H1 (cell line): Measurements from ENCODE around the gene PTN. TPM values are rescaled to one million over a fixed set of nuclear protein-coding genes. Genes with fewer than 3 reads are reported as not detected.

Source experiments
- CTCF ChIA-PET: fragments of 300-600 bp; sonication (Branson Sonifier 250); formaldehyde crosslinking; loops from one replicate; lab custom pipeline; 2021; ENCODE audit not compliant: partially characterized antibody; lab: Charles Lee
- POLR2A ChIA-PET: fragments of 300-600 bp; sonication (Branson Sonifier 250); formaldehyde crosslinking; loops from one replicate; lab custom pipeline; 2021; ENCODE audit warnings: inconsistent platforms; ENCODE audit not compliant: partially characterized antibody; lab: Charles Lee
- DNase-seq, 2 experiments: peaks; one replicate each; pipeline versions ENCODE4 v3.0.0 to v3.0.0-alpha.2; 2010 to 2022; ENCODE audit warnings: low spot score in 2 of 2, low read depth in 1 of 2, mixed read lengths in 1 of 2
- FAIRE-seq: peaks from 2 replicates; lab custom pipeline; 2011; peaks lifted over from hg19 to GRCh38; lab: Jason Lieb, UNC
- H2AFZ ChIP-seq: 2 replicates; pipeline ENCODE4 v1.8.1; 2012; ENCODE audit warnings: low read length, inconsistent platforms
- H2AK5ac ChIP-seq: 2 replicates; pipeline ENCODE4 v1.6.1; 2013; ENCODE audit warnings: low read depth, low read length
- H2BK120ac ChIP-seq: replicated peaks from 2 replicates; pipeline ENCODE3; 2013; ENCODE audit warnings: low read depth, low read length, inconsistent platforms
- H2BK12ac ChIP-seq: 2 replicates; pipeline ENCODE4 v1.6.1; 2013; ENCODE audit warnings: low read depth, low read length
- H2BK15ac ChIP-seq: 2 replicates; pipeline ENCODE4 v1.6.1; 2013; ENCODE audit warnings: low read length
- H2BK20ac ChIP-seq: 2 replicates; pipeline ENCODE4 v1.6.1; 2013; ENCODE audit warnings: low read length
- H2BK5ac ChIP-seq: 2 replicates; pipeline ENCODE4 v1.6.1; 2013; ENCODE audit warnings: low read depth, low read length
- H3K14ac ChIP-seq: 2 replicates; pipeline ENCODE4 v1.6.1; 2013; ENCODE audit warnings: inconsistent platforms; ENCODE audit not compliant: insufficient read length
- H3K18ac ChIP-seq: 2 replicates; pipeline ENCODE4 v1.6.1; 2013; ENCODE audit warnings: low read length; ENCODE audit errors: extremely low read depth
- H3K23ac ChIP-seq: 2 replicates; pipeline ENCODE4 v1.6.1; 2013; ENCODE audit warnings: inconsistent platforms; ENCODE audit not compliant: insufficient read length
- H3K23me2 ChIP-seq: 2 replicates; pipeline ENCODE4 v1.6.1; 2013; ENCODE audit warnings: low read depth, low read length
- H3K27ac ChIP-seq: 2 replicates; pipeline ENCODE4 v1.6.1; 2011; ENCODE audit warnings: low read depth, low read length, inconsistent platforms
- H3K27me3 ChIP-seq, 4 experiments: replicated peaks in 1 of 4; 1 replicate in 1 of 4; 2 replicates in 3 of 4; pipeline versions ENCODE4 v1.6.1 to v1.8.1; 2011 to 2013; ENCODE audit warnings: low read length in 3 of 4, mild to moderate bottlenecking in 3 of 4, inconsistent platforms in 2 of 4, mixed read lengths in 2 of 4, moderate library complexity in 1 of 4; ENCODE audit not compliant: control insufficient read depth in 3 of 4, insufficient read depth in 3 of 4; ENCODE audit errors: extremely low read depth in 1 of 4
- H3K36me3 ChIP-seq, 4 experiments: 2 replicates each; pipeline versions ENCODE4 v1.6.1 to v1.8.1; 2011 to 2013; ENCODE audit warnings: mild to moderate bottlenecking in 4 of 4, low read length in 3 of 4, moderate library complexity in 2 of 4, control low read depth in 1 of 4, inconsistent platforms in 1 of 4; ENCODE audit not compliant: insufficient read depth in 4 of 4, control insufficient read depth in 2 of 4
- H3K4ac ChIP-seq: replicated peaks from 2 replicates; pipeline ENCODE3; 2013; ENCODE audit warnings: low read length, low read depth, mixed read lengths, inconsistent platforms; ENCODE audit not compliant: insufficient read length
- H3K4me1 ChIP-seq, 4 experiments: replicated peaks in 1 of 4; 1 replicate in 1 of 4; 2 replicates in 3 of 4; pipeline versions ENCODE4 v1.6.1 to v1.8.1; 2011 to 2013; ENCODE audit warnings: low read length in 3 of 4, inconsistent platforms in 2 of 4, mixed read lengths in 1 of 4; ENCODE audit not compliant: insufficient read depth in 4 of 4, control insufficient read depth in 3 of 4
- H3K4me2 ChIP-seq, 2 experiments: 2 replicates each; pipeline versions ENCODE4 v1.6.1 to v1.8.1; 2011 to 2013; ENCODE audit warnings: low read depth in 2 of 2, low read length in 2 of 2, control low read depth in 1 of 2, inconsistent platforms in 1 of 2, mild to moderate bottlenecking in 1 of 2; ENCODE audit not compliant: insufficient read depth in 1 of 2
- H3K4me3 ChIP-seq, 4 experiments: fragments of 200-600, 300-600 bp in 1 of 4; sonication (generic), shearing (Covaris generic), sonication (Bioruptor Twin) in 1 of 4; 2 replicates each; pipeline versions ENCODE4 v1.5.1 to v1.8.1; 2011 to 2016; ENCODE audit warnings: low read length in 4 of 4, low read depth in 3 of 4, control low read depth in 2 of 4, inconsistent platforms in 2 of 4, mild to moderate bottlenecking in 2 of 4, mixed read lengths in 1 of 4, moderate library complexity in 1 of 4; ENCODE audit not compliant: insufficient read depth in 2 of 4; ENCODE audit errors: extremely low read depth in 1 of 4
- H3K56ac ChIP-seq: replicated peaks from 2 replicates; pipeline ENCODE3; 2013; ENCODE audit warnings: low read depth, mild to moderate bottlenecking, mixed read lengths, low read length, inconsistent platforms; ENCODE audit not compliant: insufficient read length
- H3K79me1 ChIP-seq: 2 replicates; pipeline ENCODE4 v1.6.1; 2013; ENCODE audit warnings: low read depth, low read length, control low read depth
- H3K79me2 ChIP-seq, 2 experiments: 2 replicates each; pipeline versions ENCODE4 v1.6.1 to v1.8.1; 2012 to 2013; ENCODE audit warnings: low read length in 2 of 2, mild to moderate bottlenecking in 2 of 2, inconsistent platforms in 1 of 2; ENCODE audit not compliant: insufficient read depth in 2 of 2, control insufficient read depth in 1 of 2
- H3K9ac ChIP-seq, 4 experiments: replicated peaks in 1 of 4; 1 replicate in 1 of 4; 2 replicates in 3 of 4; pipeline versions ENCODE4 v1.6.1 to v1.8.1; 2011 to 2013; ENCODE audit warnings: low read depth in 3 of 4, low read length in 3 of 4, control low read depth in 2 of 4, mild to moderate bottlenecking in 2 of 4, moderate library complexity in 2 of 4, inconsistent platforms in 1 of 4; ENCODE audit errors: extremely low read depth in 1 of 4
- H3K9me3 ChIP-seq, 2 experiments: 2 replicates each; pipeline versions ENCODE4 v1.6.1 to v1.8.1; 2012 to 2013; ENCODE audit warnings: mild to moderate bottlenecking in 2 of 2, moderate library complexity in 2 of 2, control low read depth in 1 of 2, inconsistent platforms in 1 of 2, low read depth in 1 of 2, low read length in 1 of 2, mixed read lengths in 1 of 2; ENCODE audit not compliant: insufficient read depth in 2 of 2
- H4K20me1 ChIP-seq, 2 experiments: replicated peaks in 1 of 2; 2 replicates each; pipeline versions ENCODE3 to v1.8.1; 2011 to 2013; ENCODE audit warnings: inconsistent platforms in 2 of 2, low read length in 2 of 2, mild to moderate bottlenecking in 1 of 2; ENCODE audit not compliant: insufficient read depth in 2 of 2, control insufficient read depth in 1 of 2
- H4K5ac ChIP-seq: 2 replicates; pipeline ENCODE4 v1.6.1; 2013; ENCODE audit warnings: low read length, low read depth, mixed read lengths, inconsistent platforms; ENCODE audit not compliant: insufficient read length
- H4K8ac ChIP-seq: 2 replicates; pipeline ENCODE4 v1.8.0; 2013; ENCODE audit warnings: mild to moderate bottlenecking, moderate library complexity, low read length, inconsistent platforms; ENCODE audit not compliant: insufficient read depth; ENCODE audit errors: extremely low read depth
- H4K91ac ChIP-seq: replicated peaks from 2 replicates; pipeline ENCODE3; 2013; ENCODE audit warnings: low read length, mixed read lengths, inconsistent platforms; ENCODE audit not compliant: insufficient read length
- CBX8 ChIP-seq: fragments of 300-800, 300-1000 bp; sonication (generic); IDR thresholded peaks from 2 replicates; pipeline ENCODE4 v1.7.1; 2016; ENCODE audit warnings: low read depth, low read length, borderline replicate concordance
- CTBP2 ChIP-seq: IDR thresholded peaks from 2 replicates; pipeline ENCODE4 v1.7.0; 2011; ENCODE audit warnings: borderline replicate concordance, mild to moderate bottlenecking, moderate library complexity, mixed read lengths, low read length; ENCODE audit not compliant: insufficient read depth, insufficient read length
- FOSL1 ChIP-seq: IDR thresholded peaks from 2 replicates; pipeline ENCODE4 v1.6.1; 2011; ENCODE audit warnings: mild to moderate bottlenecking, low read depth, low read length, moderate library complexity; ENCODE audit not compliant: insufficient read depth
- MAX ChIP-seq: IDR thresholded peaks from 2 replicates; pipeline ENCODE4 v1.6.1; 2012; ENCODE audit warnings: inconsistent platforms
- POU5F1 ChIP-seq: IDR thresholded peaks from 2 replicates; pipeline ENCODE4 v1.6.1; 2011; ENCODE audit warnings: low read depth, mild to moderate bottlenecking, low read length, moderate library complexity
- RAD21 ChIP-seq, 2 experiments: IDR thresholded peaks in 1 of 2; conservative IDR thresholded peaks in 1 of 2; 2 replicates each; pipeline ENCODE4 v1.6.1; 2011; ENCODE audit warnings: low read depth in 2 of 2, low read length in 2 of 2, improper control_type of control experiment in 1 of 2, inconsistent platforms in 1 of 2, mild to moderate bottlenecking in 1 of 2, moderate library complexity in 1 of 2
- RBBP5 ChIP-seq: IDR thresholded peaks from 2 replicates; pipeline ENCODE4 v1.7.1; 2012; ENCODE audit warnings: low read depth, mild to moderate bottlenecking, inconsistent platforms, low read length, moderate library complexity, borderline replicate concordance
- SIX5 ChIP-seq: IDR thresholded peaks from 2 replicates; pipeline ENCODE4 v1.6.1; 2011; ENCODE audit warnings: mild to moderate bottlenecking, low read depth, low read length
- SP1 ChIP-seq: IDR thresholded peaks from 2 replicates; pipeline ENCODE4 v1.6.1; 2011; ENCODE audit warnings: low read depth, low read length
- TEAD4 ChIP-seq: IDR thresholded peaks from 2 replicates; pipeline ENCODE4 v1.6.1; 2012; ENCODE audit warnings: low read depth, low read length, inconsistent platforms, mixed read lengths
- YY1 ChIP-seq: IDR thresholded peaks from 2 replicates; pipeline ENCODE4 v1.6.1; 2011; ENCODE audit warnings: low read depth, mild to moderate bottlenecking, low read length
- ZNF274 ChIP-seq: IDR thresholded peaks from 2 replicates; pipeline ENCODE4 v1.7.0; 2012; ENCODE audit warnings: low read length, borderline replicate concordance; ENCODE audit errors: extremely low read depth
- WGBS, 2 experiments: shearing (Covaris generic) in 1 of 2; methylation state at CpG; one replicate each; pipeline versions ENCODE4 v1.1.6 to v1.1.7; 2013 to 2015; ENCODE audit warnings: low lambda C conversion rate in 2 of 2, mixed read lengths in 2 of 2, inconsistent platforms in 1 of 2, low coverage in 1 of 2, missing lambda C conversion rate in 1 of 2; ENCODE audit not compliant: insufficient replicate concordance in 2 of 2, insufficient coverage in 1 of 2, insufficient read length in 1 of 2; ENCODE audit errors: extremely low coverage in 1 of 2, missing lambda C conversion rate in 1 of 2; 5-methylcytosine and 5-hydroxymethylcytosine counted together
- polyA plus RNA-seq, 7 experiments: library from polyadenylated mRNA; depleted of rRNA in 3 of 7; stranded (reverse) in 5 of 7; unstranded in 2 of 7; fragments of >200 nt in 5 of 7; fragments of 200-250 nt in 2 of 7; gene quantifications; 1 replicate in 5 of 7; 2 replicates in 1 of 7; 4 replicates in 1 of 7; pipeline versions ENCODE4 v1.2.1 to v1.2.3, GENCODE V29; 2011 to 2013; ENCODE audit warnings: missing spikeins in 2 of 7, mixed read lengths in 2 of 7
- total RNA-seq: library from RNA; stranded (reverse); fragmentation: NEBNext Ultra II Directional; extraction: Animal tissue kit (Norgen Biotek cat#: 25700); gene quantifications from 2 replicates; pipeline ENCODE4 v1.2.1, GENCODE V29; 2021

Gene PTN
- total and polyA plus RNA-seq, 2 of the 8 experiments (the other 6 are each of a cell fraction or from before 2014, with no cell fraction given) = 23.1 to 27.8 TPM

- FAIRE-seq (no peak), DNase-seq (no peak)
- no peak overlapping the region for H2AFZ ChIP-seq
- H3K9ac ChIP-seq = no peak overlapping the region
- no peak overlapping the region for H3K27ac ChIP-seq
- H3K36me3 ChIP-seq = no peaks in the 10 kb centered on the region
- no peak overlapping the region for H2BK15ac ChIP-seq
- no peak overlapping the region for H3K4me3 ChIP-seq
- H4K8ac ChIP-seq = no peak overlapping the region
- no peaks in the 10 kb centered on the region for H3K27me3 ChIP-seq
- ChIA-PET CTCF (interaction anchor here (1.1 kb wide), 1 partner anchor 11 kb away, joined by 3 read pairs; no protein-coding TSS in a partner anchor), POLR2A (no interaction called here)
- H4K20me1 ChIP-seq = no peaks in the 10 kb centered on the region
- no peak overlapping the region for H3K18ac ChIP-seq
- no peak overlapping the region for H3K4me2 ChIP-seq
- no peaks in the 10 kb centered on the region for H3K9me3 ChIP-seq
- H3K4ac ChIP-seq = no peak overlapping the region
- no peaks in the 10 kb centered on the region; the same call in 1 of the 2 replicates for H3K23me2 ChIP-seq
- no peak overlapping the region for H2BK120ac ChIP-seq
- no peak overlapping the region for H4K5ac ChIP-seq
- H3K4me1 ChIP-seq = peaks cover 0 to 5% (median 3%) of the 10 kb centered on the region in 4 experiments; a peak in 2 of 7 replicates
- H3K56ac ChIP-seq = no peak overlapping the region
- no peak overlapping the region for H2AK5ac ChIP-seq
- H3K79me1 ChIP-seq = no peaks in the 10 kb centered on the region
- no peak overlapping the region for H2BK20ac ChIP-seq
- H2BK5ac ChIP-seq = no peak overlapping the region
- H3K14ac ChIP-seq = no peak overlapping the region
- H2BK12ac ChIP-seq = no peak overlapping the region
- H3K79me2 ChIP-seq = no peaks in the 10 kb centered on the region
- 86% methylated on average over 1 of the region's 1 CpG; no CpG with 5 or more reads in 1 of the 2 experiments for WGBS, 2 experiments
- H4K91ac ChIP-seq = no peak overlapping the region
- no peak overlapping the region for H3K23ac ChIP-seq
- TF ChIP-seq POU5F1 = no peak
- TF ChIP-seq CTBP2 = no peak
- TF ChIP-seq TEAD4 = no peak
- TF ChIP-seq RAD21 (IDR thresholded peaks at IDR 0.05 in 1 of 2, conservative IDR thresholded peaks at IDR 0.05 in 1 of 2; ENCODE audit: low read depth in 2 of 2, low read length in 2 of 2) = no peak
- no peak for TF ChIP-seq SP1
- no peak for TF ChIP-seq RBBP5
- TF ChIP-seq YY1 = no peak
- TF ChIP-seq MAX = no peak
- TF ChIP-seq ZNF274 = no peak
- no peak for TF ChIP-seq SIX5
- TF ChIP-seq FOSL1 = no peak
- no peak for TF ChIP-seq CBX8
Measured at GRCh38 chr7:137388916-137389315, 45.4 kb upstream of the PTN start.
